Neural cell (in vitro differentiated cells): ENCODE results near the gene GAS7. TPM values are rescaled to one million over a fixed set of nuclear protein-coding genes. Genes with fewer than 3 reads are reported as not detected.

Source experiments
- H2AFZ ChIP-seq: fragments of 200-600, 300-800 bp; sonication (generic), shearing (Covaris generic); 2 replicates; pipeline ENCODE4 v1.6.0; 2014; ENCODE audit warnings: low read depth, mild to moderate bottlenecking, antibody characterized with exemption, low read length, moderate library complexity
- H3F3A ChIP-seq: fragments of 200-600 bp; shearing (Covaris generic); 2 replicates; pipeline ENCODE4 v1.6.1; 2016; ENCODE audit warnings: mild to moderate bottlenecking, moderate library complexity, mixed read lengths, antibody characterized with exemption, low read length; ENCODE audit not compliant: insufficient read depth, poor library complexity, severe bottlenecking
- H3K27ac ChIP-seq: fragments of 200-600, 300-800 bp; sonication (generic), shearing (Covaris generic); 2 replicates; pipeline ENCODE4 v1.5.1; 2014; ENCODE audit warnings: mild to moderate bottlenecking, low read length, moderate library complexity
- H3K27me3 ChIP-seq: fragments of 300-800, 200-600 bp; sonication (generic), shearing (Covaris generic); 2 replicates; pipeline ENCODE4 v1.6.0; 2014; ENCODE audit warnings: mild to moderate bottlenecking, low read depth, low read length, moderate library complexity; ENCODE audit not compliant: insufficient read depth
- H3K36me3 ChIP-seq: fragments of 300-800, 200-600 bp; sonication (generic), shearing (Covaris generic); 2 replicates; pipeline ENCODE4 v1.5.1; 2014; ENCODE audit warnings: mild to moderate bottlenecking, antibody characterized with exemption, low read length, moderate library complexity; ENCODE audit not compliant: insufficient read depth
- H3K4me2 ChIP-seq: fragments of 300-800, 200-600 bp; sonication (generic), shearing (Covaris generic); 2 replicates; pipeline ENCODE4 v1.6.0; 2014; ENCODE audit warnings: mild to moderate bottlenecking, low read length
- H3K4me3 ChIP-seq: fragments of 300-800, 200-600 bp; sonication (generic), shearing (Covaris generic); 2 replicates; pipeline ENCODE4 v1.5.1; 2014; ENCODE audit warnings: mild to moderate bottlenecking, low read length, moderate library complexity
- H3K79me2 ChIP-seq: fragments of 200-600 bp; shearing (Covaris generic); replicated peaks from 2 replicates; pipeline ENCODE4 v1.6.0; 2014; ENCODE audit warnings: mild to moderate bottlenecking, low read length, moderate library complexity; ENCODE audit not compliant: insufficient read depth
- H3K9ac ChIP-seq: fragments of 300-800, 200-600 bp; sonication (generic), shearing (Covaris generic); 2 replicates; pipeline ENCODE4 v1.6.1; 2016; ENCODE audit warnings: mild to moderate bottlenecking, low read length, mixed read lengths
- H3K9me2 ChIP-seq: fragments of 200-600 bp; shearing (Covaris generic); 2 replicates; pipeline ENCODE4 v1.6.1; 2016; ENCODE audit warnings: mild to moderate bottlenecking, low read length, mixed read lengths; ENCODE audit not compliant: insufficient read depth
- H3K9me3 ChIP-seq: fragments of 200-600, 300-800 bp; sonication (generic), shearing (Covaris generic); 2 replicates; pipeline ENCODE4 v1.6.1; 2016; ENCODE audit warnings: mild to moderate bottlenecking, mixed run types, low read length, moderate library complexity, mixed read lengths
- H4K20me1 ChIP-seq: fragments of 200-600 bp; shearing (Covaris generic); 2 replicates; pipeline ENCODE4 v1.6.1; 2016; ENCODE audit warnings: mild to moderate bottlenecking, mixed run types; ENCODE audit not compliant: insufficient read depth
- EP300 ChIP-seq: fragments of 450-650 bp; conservative IDR thresholded peaks from 2 replicates; pipeline ENCODE4 v1.6.1; 2014; ENCODE audit warnings: antibody characterized with exemption, mild to moderate bottlenecking, moderate library complexity; ENCODE audit not compliant: poor library complexity, severe bottlenecking
- EZH2 ChIP-seq: fragments of 200-600, 300-800 bp; shearing (Covaris generic), sonication (generic); IDR thresholded peaks from 2 replicates; pipeline ENCODE4 v1.6.1; 2014; ENCODE audit warnings: antibody characterized with exemption, low read length, borderline replicate concordance, mild to moderate bottlenecking; ENCODE audit not compliant: insufficient read depth, poor library complexity, severe bottlenecking
- MXI1 ChIP-seq: fragments of 450-650 bp; conservative IDR thresholded peaks from 2 replicates; pipeline ENCODE4 v1.6.1; 2014; ENCODE audit warnings: antibody characterized with exemption, mild to moderate bottlenecking; ENCODE audit not compliant: poor library complexity, severe bottlenecking
- POLR2AphosphoS5 ChIP-seq: IDR thresholded peaks from 2 replicates; pipeline ENCODE4 v1.6.1; 2012
- RAD21 ChIP-seq: fragments of 450-650 bp; conservative IDR thresholded peaks from 2 replicates; pipeline ENCODE4 v1.6.1; 2014; ENCODE audit warnings: antibody characterized with exemption, mild to moderate bottlenecking, moderate library complexity
- SMC3 ChIP-seq: fragments of 450-650 bp; conservative IDR thresholded peaks from 2 replicates; pipeline ENCODE4 v1.6.1; 2014; ENCODE audit warnings: antibody characterized with exemption, mild to moderate bottlenecking, moderate library complexity; ENCODE audit not compliant: poor library complexity
- TAF1 ChIP-seq: IDR thresholded peaks from 2 replicates; pipeline ENCODE4 v1.6.1; 2012; ENCODE audit warnings: low read depth
- polyA plus RNA-seq: library from polyadenylated mRNA; depleted of rRNA; stranded (reverse); fragments of >200 nt; gene quantifications from 2 replicates; pipeline ENCODE4 v1.2.3, GENCODE V29; 2014
- TF ChIP-seq, protein P1 (sequence below): fragments of 450-650 bp; IDR thresholded peaks from 2 replicates; pipeline ENCODE4 v1.5.1; 2014; ENCODE audit warnings: antibody characterized with exemption, mild to moderate bottlenecking, moderate library complexity; ENCODE audit not compliant: poor library complexity, severe bottlenecking
- TF ChIP-seq, protein P2 (sequence below): IDR thresholded peaks from 2 replicates; pipeline ENCODE4 v1.6.1; 2012; ENCODE audit warnings: borderline replicate concordance

GAS7 gene
- polyA plus RNA-seq, 1 donor from 2014 or later: 23.6 TPM

GRCh38 chr17:10055262-10055975 lies 143.0 kb downstream of the GAS7 start:
- no peaks in the 10 kb centered on the region for H3K27me3 ChIP-seq
- no peak overlapping the region for H3K9ac ChIP-seq
- no peaks in the 10 kb centered on the region for H3K36me3 ChIP-seq
- no peaks in the 10 kb centered on the region for H3K9me2 ChIP-seq
- no peak overlapping the region for H2AFZ ChIP-seq
- no peak overlapping the region for H3K4me3 ChIP-seq
- H3K9me3 ChIP-seq: no peaks in the 10 kb centered on the region
- H3K4me2 ChIP-seq: no peak overlapping the region
- no peaks in the 10 kb centered on the region for H3F3A ChIP-seq
- H3K27ac ChIP-seq: no peak overlapping the region
- no peak for TF ChIP-seq MXI1
- TF ChIP-seq EZH2: no peak
- TF ChIP-seq RAD21: no peak
- no peak for TF ChIP-seq POLR2AphosphoS5
- no peak for TF ChIP-seq SMC3
- TF ChIP-seq, protein P1, sequence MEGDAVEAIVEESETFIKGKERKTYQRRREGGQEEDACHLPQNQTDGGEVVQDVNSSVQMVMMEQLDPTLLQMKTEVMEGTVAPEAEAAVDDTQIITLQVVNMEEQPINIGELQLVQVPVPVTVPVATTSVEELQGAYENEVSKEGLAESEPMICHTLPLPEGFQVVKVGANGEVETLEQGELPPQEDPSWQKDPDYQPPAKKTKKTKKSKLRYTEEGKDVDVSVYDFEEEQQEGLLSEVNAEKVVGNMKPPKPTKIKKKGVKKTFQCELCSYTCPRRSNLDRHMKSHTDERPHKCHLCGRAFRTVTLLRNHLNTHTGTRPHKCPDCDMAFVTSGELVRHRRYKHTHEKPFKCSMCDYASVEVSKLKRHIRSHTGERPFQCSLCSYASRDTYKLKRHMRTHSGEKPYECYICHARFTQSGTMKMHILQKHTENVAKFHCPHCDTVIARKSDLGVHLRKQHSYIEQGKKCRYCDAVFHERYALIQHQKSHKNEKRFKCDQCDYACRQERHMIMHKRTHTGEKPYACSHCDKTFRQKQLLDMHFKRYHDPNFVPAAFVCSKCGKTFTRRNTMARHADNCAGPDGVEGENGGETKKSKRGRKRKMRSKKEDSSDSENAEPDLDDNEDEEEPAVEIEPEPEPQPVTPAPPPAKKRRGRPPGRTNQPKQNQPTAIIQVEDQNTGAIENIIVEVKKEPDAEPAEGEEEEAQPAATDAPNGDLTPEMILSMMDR: no peak
- no peak for TF ChIP-seq TAF1
- TF ChIP-seq, protein P2, sequence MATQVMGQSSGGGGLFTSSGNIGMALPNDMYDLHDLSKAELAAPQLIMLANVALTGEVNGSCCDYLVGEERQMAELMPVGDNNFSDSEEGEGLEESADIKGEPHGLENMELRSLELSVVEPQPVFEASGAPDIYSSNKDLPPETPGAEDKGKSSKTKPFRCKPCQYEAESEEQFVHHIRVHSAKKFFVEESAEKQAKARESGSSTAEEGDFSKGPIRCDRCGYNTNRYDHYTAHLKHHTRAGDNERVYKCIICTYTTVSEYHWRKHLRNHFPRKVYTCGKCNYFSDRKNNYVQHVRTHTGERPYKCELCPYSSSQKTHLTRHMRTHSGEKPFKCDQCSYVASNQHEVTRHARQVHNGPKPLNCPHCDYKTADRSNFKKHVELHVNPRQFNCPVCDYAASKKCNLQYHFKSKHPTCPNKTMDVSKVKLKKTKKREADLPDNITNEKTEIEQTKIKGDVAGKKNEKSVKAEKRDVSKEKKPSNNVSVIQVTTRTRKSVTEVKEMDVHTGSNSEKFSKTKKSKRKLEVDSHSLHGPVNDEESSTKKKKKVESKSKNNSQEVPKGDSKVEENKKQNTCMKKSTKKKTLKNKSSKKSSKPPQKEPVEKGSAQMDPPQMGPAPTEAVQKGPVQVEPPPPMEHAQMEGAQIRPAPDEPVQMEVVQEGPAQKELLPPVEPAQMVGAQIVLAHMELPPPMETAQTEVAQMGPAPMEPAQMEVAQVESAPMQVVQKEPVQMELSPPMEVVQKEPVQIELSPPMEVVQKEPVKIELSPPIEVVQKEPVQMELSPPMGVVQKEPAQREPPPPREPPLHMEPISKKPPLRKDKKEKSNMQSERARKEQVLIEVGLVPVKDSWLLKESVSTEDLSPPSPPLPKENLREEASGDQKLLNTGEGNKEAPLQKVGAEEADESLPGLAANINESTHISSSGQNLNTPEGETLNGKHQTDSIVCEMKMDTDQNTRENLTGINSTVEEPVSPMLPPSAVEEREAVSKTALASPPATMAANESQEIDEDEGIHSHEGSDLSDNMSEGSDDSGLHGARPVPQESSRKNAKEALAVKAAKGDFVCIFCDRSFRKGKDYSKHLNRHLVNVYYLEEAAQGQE: no peak
- TF ChIP-seq EP300: no peak
- H4K20me1 ChIP-seq: no peaks in the 10 kb centered on the region
- no peaks in the 10 kb centered on the region for H3K79me2 ChIP-seq

DNA sequence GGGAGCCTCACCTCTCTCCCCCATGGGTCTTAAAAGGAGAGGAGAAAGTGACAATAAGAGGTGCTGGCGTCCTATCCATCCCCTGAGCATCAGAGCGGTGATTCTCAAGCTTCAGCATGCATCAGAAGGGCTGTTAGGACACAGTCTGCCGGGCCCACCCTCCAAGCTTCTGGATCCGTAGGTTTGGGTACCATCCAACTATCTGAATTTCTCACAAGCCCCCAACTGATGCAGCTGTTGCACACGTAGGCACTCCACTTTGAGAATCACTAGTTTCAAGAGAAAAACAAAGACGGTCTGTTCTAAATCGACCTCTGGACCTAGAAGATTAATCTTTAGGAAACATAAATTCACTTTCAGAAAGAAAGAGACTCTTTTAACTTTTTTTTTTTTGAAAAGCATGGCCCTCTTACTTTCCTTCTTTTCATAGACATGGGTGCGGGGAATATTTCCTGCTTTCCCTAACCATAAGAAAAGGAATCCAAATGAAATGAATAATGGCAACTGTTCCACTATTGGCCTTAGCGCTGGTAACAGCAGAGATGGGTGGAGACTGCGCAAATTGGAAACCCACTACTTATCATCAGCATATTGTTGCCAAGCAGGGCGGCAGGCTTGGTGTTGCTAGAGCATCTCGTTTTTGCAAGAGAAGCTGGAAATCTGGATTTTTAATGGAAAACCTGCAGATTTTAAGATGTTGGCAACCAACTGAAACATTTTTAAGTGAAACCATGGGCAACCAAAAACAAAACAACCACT lies 144.4 kb downstream of the GAS7 start:
- no peaks in the 10 kb centered on the region for H3K9me3 ChIP-seq
- TF ChIP-seq EP300: no peak
- no peak for TF ChIP-seq RAD21
- no peaks in the 10 kb centered on the region for H4K20me1 ChIP-seq

More for the DNA sequence above, 144.4 kb downstream of the GAS7 start:
- H3K27ac ChIP-seq: no peak overlapping the region
- H3K4me3 ChIP-seq: no peak overlapping the region
- H3K4me2 ChIP-seq: no peak overlapping the region
- H3K9me2 ChIP-seq: no peaks in the 10 kb centered on the region
- no peak overlapping the region for H2AFZ ChIP-seq
- H3K9ac ChIP-seq: no peak overlapping the region
- H3K27me3 ChIP-seq: no peaks in the 10 kb centered on the region
- no peaks in the 10 kb centered on the region for H3K36me3 ChIP-seq
- H3K79me2 ChIP-seq: no peaks in the 10 kb centered on the region
- no peaks in the 10 kb centered on the region for H3F3A ChIP-seq
